Measurements from ENCODE around the gene TRABD2B.

DNA sequence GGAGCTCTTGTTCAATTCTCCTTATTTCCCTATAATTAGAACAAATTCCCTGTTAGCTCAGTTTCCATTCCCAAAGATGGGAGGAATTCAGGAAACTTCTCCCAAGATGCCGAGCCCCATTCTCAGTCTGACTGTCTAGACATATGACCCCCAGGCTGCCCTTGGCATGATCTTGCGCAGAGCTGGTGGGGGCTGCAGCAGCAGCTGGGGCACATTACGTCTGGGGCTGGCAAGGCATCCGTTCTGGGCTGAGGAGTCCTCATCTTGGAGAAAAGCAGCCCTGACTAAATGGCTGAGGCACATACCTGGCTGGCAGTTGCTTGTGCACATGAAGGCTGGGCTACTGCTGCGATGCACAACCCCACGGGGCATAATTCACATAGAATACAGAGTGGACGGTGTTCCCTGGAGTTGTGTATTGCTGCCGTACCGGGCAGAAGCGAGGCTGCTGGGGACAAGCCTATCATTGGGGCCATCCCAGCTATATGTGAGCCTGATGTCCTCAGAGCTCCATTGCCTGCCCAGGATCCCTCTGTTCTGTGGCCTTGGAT is 36.4 kb upstream of the TRABD2B start:
- TF ChIP-seq, protein P1, sequence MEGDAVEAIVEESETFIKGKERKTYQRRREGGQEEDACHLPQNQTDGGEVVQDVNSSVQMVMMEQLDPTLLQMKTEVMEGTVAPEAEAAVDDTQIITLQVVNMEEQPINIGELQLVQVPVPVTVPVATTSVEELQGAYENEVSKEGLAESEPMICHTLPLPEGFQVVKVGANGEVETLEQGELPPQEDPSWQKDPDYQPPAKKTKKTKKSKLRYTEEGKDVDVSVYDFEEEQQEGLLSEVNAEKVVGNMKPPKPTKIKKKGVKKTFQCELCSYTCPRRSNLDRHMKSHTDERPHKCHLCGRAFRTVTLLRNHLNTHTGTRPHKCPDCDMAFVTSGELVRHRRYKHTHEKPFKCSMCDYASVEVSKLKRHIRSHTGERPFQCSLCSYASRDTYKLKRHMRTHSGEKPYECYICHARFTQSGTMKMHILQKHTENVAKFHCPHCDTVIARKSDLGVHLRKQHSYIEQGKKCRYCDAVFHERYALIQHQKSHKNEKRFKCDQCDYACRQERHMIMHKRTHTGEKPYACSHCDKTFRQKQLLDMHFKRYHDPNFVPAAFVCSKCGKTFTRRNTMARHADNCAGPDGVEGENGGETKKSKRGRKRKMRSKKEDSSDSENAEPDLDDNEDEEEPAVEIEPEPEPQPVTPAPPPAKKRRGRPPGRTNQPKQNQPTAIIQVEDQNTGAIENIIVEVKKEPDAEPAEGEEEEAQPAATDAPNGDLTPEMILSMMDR (IDR thresholded peaks at IDR 0.05; ENCODE audit: borderline replicate concordance, extremely low read depth, low read length, poor library complexity, severe bottlenecking), result no peak
- no peak for TF ChIP-seq EZH2 (IDR thresholded peaks at IDR 0.05; ENCODE audit: borderline replicate concordance, low read depth, low read length, severe bottlenecking)

All from DND-41 (cell line).